Measurements from ENCODE around the gene UBE2H. TPM values are rescaled to one million over a fixed set of nuclear protein-coding genes. Genes with fewer than 3 reads are reported as not detected.
"Not testable (repeated sequence)": the region's sequence is repeated elsewhere in the genome, so short reads cannot be mapped to it uniquely, and the experiment has no call there.

UBE2H gene
- polyA plus RNA-seq, 1 donor = 45.5 TPM

DNA sequence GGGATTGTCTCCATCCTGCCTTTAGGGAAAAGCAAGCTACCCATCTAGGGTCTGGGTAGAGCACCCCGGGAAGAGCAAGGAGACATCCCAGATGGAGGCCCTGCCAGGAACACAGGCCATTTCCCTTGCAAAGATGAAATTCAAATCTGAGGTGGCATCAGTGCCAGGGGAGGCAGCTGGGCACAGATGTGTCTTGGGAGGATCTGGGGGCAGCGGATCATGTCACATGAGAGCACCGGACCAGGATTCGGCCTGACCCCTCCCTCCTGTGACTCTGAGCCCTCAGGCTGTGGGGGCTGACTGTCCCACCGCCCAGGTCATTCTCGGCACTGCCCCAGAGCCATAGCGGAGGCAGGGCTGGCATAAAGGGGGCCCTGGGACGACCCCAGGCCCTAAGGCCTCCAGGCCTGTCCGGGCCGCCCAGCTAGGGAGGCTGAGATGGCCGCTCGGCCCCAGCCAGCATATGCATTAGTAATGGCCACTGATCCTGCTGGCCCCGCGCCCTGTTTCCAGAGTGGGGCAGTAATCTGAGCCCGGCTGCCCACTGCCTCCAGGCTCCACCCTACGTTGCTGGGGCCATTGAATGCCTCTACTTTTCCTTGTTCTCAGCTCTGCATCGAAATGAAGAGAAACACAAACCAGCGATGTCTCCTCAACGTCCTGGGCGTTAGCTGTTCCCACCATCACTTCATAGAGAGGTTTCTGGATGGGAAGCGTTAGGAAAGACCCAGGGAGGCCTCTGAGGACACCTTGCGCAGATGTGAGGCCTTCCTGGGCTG is 148.5 kb downstream of the UBE2H start:
- no peaks in the 10 kb centered on the region for H3K9me3 ChIP-seq (ENCODE audit: control insufficient read depth, low read depth, low read length)
- WGBS (ENCODE audit: insufficient coverage, low lambda C conversion rate) = no CpG with 5 or more reads among the region's 22 CpGs
- no peaks in the 10 kb centered on the region for H3K36me3 ChIP-seq (ENCODE audit: control insufficient read depth, insufficient read depth, low read length)
- no peak overlapping the region for H3K27ac ChIP-seq (ENCODE audit: low read length)
- no peaks in the 10 kb centered on the region for H3K4me1 ChIP-seq (ENCODE audit: control insufficient read depth, insufficient read depth, low read length)
- DNase-seq = no peak
- H3K27me3 ChIP-seq (ENCODE audit: control insufficient read depth, insufficient read depth, low read length) = peaks cover 7% of the 10 kb centered on the region
- H3K4me3 ChIP-seq (ENCODE audit: low read length) = no peak overlapping the region

DNA sequence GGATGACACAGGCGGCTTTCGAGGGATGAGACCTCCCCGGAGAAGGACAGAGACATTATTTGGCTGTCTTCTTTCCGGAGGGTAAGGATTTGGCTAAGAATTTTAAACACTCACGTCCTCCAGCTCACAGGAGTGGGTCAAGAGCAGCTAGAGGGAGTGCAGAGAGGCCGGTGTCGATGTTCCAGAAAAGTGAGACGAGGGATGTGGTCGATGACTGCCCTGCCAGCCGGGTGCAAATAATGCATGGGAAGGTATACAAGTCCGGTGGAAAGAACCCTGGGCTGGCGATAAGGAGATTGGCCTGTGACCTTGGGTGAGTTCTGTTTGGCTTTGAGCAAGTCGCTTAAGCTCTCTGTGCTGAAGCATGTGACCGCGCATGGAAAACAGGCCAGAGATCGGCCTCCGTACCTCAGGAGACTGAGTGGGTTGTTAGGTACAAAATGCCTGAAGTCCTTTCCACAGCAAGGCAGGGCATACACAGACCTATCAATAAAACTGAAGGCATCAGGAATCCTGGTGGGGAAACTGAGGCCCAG is 149.1 kb downstream of the UBE2H start:
- no CpG with 5 or more reads among the region's 17 CpGs for WGBS (ENCODE audit: insufficient coverage, low lambda C conversion rate)
- DNase-seq = no peak
- H3K27ac ChIP-seq (ENCODE audit: low read length) = no peak overlapping the region
- peaks cover 7% of the 10 kb centered on the region for H3K27me3 ChIP-seq (ENCODE audit: control insufficient read depth, insufficient read depth, low read length)
- no peaks in the 10 kb centered on the region for H3K4me1 ChIP-seq (ENCODE audit: control insufficient read depth, insufficient read depth, low read length)
- no peak overlapping the region for H3K4me3 ChIP-seq (ENCODE audit: low read length)
- no peaks in the 10 kb centered on the region for H3K36me3 ChIP-seq (ENCODE audit: control insufficient read depth, insufficient read depth, low read length)
- H3K9me3 ChIP-seq (ENCODE audit: control insufficient read depth, low read depth, low read length) = no peaks in the 10 kb centered on the region

DNA sequence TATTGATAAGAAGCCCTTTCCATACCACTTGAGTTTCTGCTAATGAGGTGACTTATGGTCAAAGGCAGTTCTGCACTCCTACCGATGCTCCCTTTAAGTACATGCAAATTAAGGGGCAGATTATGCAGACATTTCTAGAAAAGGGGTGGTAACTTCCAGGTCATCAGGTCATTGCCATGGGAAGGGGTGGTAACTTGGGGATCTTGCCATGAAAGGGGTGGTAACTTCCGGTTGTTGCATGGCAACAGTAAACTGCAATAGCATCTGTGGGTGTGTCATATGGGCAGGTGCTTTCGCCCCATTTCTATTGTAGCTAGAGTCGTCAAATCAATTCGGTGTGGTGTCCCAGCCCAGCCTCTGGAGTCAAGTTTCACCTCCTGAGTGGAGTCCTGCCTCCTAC is 150.9 kb downstream of the UBE2H start:
- no peak for DNase-seq
- Histone ChIP-seq H3K36me3 (ENCODE audit: control insufficient read depth, insufficient read depth, low read length) (no peaks in the 10 kb centered on the region), H3K27ac (ENCODE audit: low read length) (no peak overlapping the region), H3K9me3 (ENCODE audit: control insufficient read depth, low read depth, low read length) (no peaks in the 10 kb centered on the region), H3K27me3 (ENCODE audit: control insufficient read depth, insufficient read depth, low read length) (peaks cover 7% of the 10 kb centered on the region), H3K4me3 (ENCODE audit: low read length) (no peak overlapping the region), H3K4me1 (ENCODE audit: control insufficient read depth, insufficient read depth, low read length) (no peaks in the 10 kb centered on the region)
- WGBS (ENCODE audit: insufficient coverage, low lambda C conversion rate) = no CpG with 5 or more reads among the region's 5 CpGs

DNA sequence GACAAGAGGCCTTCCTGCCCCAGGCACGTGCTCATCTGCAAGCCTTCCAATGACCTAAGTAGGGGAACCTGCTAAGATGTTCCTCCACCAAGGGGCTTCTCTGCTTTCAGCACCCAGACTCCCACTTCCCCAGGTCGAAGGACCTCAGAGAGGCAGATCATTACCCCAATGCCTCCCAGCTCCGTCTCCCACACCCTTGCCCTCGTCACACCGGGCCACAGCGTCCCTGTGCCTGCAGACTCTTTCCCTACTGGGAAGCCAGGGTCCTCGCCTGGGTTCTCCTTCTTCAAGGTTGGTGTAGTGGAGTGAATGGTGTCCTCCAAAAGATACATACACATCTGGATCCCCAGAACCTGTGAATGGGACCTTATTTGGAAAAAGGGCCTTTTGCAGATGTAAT is 151.9 kb downstream of the UBE2H start:
- Histone ChIP-seq H3K4me3 (ENCODE audit: low read length) (no peak overlapping the region), H3K4me1 (ENCODE audit: control insufficient read depth, insufficient read depth, low read length) (no peaks in the 10 kb centered on the region), H3K27ac (ENCODE audit: low read length) (no peak overlapping the region), H3K36me3 (ENCODE audit: control insufficient read depth, insufficient read depth, low read length) (no peaks in the 10 kb centered on the region), H3K27me3 (ENCODE audit: control insufficient read depth, insufficient read depth, low read length) (peaks cover 7% of the 10 kb centered on the region), H3K9me3 (ENCODE audit: control insufficient read depth, low read depth, low read length) (no peaks in the 10 kb centered on the region)
- no peak for DNase-seq
- WGBS (ENCODE audit: insufficient coverage, low lambda C conversion rate) = no CpG with 5 or more reads among the region's 7 CpGs

DNA sequence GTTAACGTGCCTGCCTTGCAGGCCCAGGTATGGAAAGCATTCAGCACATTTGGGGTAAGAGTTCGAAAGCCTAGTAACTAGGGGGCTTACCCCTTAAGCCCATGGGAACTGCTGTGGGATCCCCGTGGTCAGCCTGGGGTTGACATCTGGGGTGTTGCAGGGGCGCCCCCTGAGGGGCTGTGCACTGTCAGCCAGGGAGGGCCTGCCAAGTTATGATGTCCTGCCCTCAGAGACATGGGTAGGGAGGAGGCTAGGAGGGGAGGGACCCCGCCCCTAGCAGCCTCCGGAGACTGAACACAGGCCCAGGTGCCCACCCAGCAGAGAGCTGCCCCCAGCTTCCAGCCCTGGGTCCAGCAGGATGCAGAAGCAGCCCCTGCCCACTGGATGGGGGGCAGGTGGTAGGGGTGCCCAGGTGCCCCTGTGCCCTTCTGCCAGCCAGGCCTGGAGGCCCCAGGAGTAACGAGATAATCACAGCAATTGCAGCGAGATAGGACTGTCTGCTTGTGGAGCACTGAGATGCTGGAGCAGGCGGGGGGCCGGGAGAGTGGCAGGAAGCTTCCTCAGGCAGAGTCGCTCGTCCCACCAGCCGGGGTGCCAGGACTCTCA is 153.3 kb downstream of the UBE2H start:
- Histone ChIP-seq H3K9me3 (ENCODE audit: control insufficient read depth, low read depth, low read length) (no peaks in the 10 kb centered on the region), H3K27me3 (ENCODE audit: control insufficient read depth, insufficient read depth, low read length) (peaks cover 7% of the 10 kb centered on the region), H3K4me3 (ENCODE audit: low read length) (no peak overlapping the region), H3K4me1 (ENCODE audit: control insufficient read depth, insufficient read depth, low read length) (no peaks in the 10 kb centered on the region), H3K27ac (ENCODE audit: low read length) (no peak overlapping the region), H3K36me3 (ENCODE audit: control insufficient read depth, insufficient read depth, low read length) (no peaks in the 10 kb centered on the region)
- DNase-seq = no peak
- no CpG with 5 or more reads among the region's 13 CpGs for WGBS (ENCODE audit: insufficient coverage, low lambda C conversion rate)

DNA sequence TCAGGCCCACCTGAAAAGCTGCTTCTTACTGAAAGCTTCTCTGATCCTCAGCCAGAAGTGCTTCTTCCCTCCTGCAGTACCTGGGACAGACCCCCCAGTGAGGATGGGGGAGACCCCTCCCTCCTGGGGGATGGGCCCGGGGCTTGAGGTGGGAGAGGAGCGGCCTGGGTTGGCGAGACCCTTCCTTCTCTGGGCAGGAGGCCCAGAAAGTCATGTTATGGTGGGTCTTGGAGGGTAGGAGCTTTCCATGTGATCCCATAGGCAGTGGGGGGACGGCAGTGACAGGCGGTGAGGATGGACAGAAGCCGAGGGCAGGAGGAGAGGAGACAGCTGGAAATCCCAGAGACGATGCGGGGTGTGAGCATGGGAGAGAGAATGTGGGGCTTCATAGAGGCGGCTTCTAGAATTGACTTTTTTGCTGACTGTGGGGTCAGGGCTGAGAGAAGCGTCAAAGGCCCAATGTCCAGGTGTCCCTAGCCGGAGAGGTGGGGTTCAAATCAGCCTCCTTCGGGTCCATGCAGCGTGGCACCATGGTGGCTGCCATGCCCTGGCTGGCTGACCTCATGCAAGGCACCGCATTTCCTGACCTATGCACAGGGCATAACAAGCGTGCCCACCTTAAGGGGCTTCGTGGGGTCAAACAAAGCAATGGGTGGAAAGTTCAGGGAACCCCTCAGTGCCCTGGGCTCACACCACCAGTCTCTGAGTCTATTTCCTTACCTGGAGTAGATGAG is 154.0 kb downstream of the UBE2H start:
- Histone ChIP-seq H3K4me3 (ENCODE audit: low read length) (no peak overlapping the region), H3K36me3 (ENCODE audit: control insufficient read depth, insufficient read depth, low read length) (no peaks in the 10 kb centered on the region), H3K4me1 (ENCODE audit: control insufficient read depth, insufficient read depth, low read length) (no peaks in the 10 kb centered on the region), H3K27ac (ENCODE audit: low read length) (no peak overlapping the region), H3K27me3 (ENCODE audit: control insufficient read depth, insufficient read depth, low read length) (peaks cover 11% of the 10 kb centered on the region), H3K9me3 (ENCODE audit: control insufficient read depth, low read depth, low read length) (no peaks in the 10 kb centered on the region)
- WGBS (ENCODE audit: insufficient coverage, low lambda C conversion rate) = no CpG with 5 or more reads among the region's 16 CpGs
- DNase-seq = no peak

DNA sequence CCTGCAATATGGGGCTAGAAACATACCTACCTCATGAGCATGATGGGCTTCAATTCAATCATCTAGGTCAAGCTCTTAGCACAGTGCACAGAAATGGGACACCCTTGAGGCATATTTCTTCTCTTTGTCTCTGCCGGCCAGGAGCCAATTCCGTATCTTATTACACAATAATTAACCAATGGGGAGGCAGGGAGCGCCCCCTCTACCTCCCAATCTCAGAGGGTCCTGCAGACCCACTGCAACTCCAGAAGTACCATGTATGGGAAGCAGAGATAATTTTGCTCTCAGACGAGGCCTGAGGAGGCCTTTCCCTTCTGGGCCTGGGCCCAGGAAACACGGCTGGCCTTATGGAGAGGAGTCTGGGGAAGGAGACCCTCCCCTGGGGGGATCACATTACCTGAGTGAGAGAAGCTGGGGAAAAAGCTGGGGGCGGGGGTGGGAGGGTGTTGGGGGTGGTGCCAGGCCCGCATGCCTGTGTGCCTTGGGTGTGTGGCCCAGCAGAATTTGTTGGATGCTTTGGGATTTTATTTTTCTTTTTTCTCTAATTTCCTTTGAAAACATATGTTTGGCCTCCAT is 155.5 kb downstream of the UBE2H start:
- peaks cover 16% of the 10 kb centered on the region for H3K27me3 ChIP-seq (ENCODE audit: control insufficient read depth, insufficient read depth, low read length)
- no peak for DNase-seq
- no peaks in the 10 kb centered on the region for H3K4me1 ChIP-seq (ENCODE audit: control insufficient read depth, insufficient read depth, low read length)
- H3K27ac ChIP-seq (ENCODE audit: low read length) = no peak overlapping the region
- H3K9me3 ChIP-seq (ENCODE audit: control insufficient read depth, low read depth, low read length) = no peaks in the 10 kb centered on the region
- H3K36me3 ChIP-seq (ENCODE audit: control insufficient read depth, insufficient read depth, low read length) = no peaks in the 10 kb centered on the region
- 73% methylated on average over 2 of the region's 7 CpGs for WGBS (ENCODE audit: insufficient coverage, low lambda C conversion rate)
- H3K4me3 ChIP-seq (ENCODE audit: low read length) = no peak overlapping the region

DNA sequence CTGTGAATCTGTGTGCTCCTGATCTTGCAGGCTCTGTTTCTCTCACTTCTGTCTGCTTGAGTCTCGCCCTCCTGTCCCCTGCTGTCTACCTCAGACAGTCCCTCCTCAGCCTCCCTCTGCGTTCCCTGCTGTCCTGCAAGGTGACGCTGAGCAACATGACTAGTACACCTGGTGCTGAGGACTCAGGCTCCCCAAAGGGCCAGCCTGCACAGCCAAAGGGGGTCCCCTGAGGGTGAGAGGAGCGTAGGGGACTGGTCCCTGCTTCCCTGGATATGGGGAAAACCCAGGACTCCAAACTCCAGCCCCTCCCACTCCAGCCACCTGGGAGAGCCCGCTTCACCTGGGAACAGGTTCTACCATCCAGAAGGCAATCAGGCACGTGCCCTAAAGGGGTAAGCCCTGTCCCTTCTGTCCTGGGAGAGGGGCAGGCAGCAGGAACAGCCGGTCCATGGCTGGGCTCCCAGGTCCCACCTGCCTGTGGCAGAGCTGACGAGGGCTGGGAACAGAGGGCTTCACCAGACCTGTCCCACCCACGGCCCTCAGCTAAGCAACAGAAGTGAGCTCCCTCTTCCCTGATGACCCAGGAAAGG is 156.5 kb downstream of the UBE2H start:
- H3K9me3 ChIP-seq (ENCODE audit: control insufficient read depth, low read depth, low read length) = no peaks in the 10 kb centered on the region
- H3K36me3 ChIP-seq (ENCODE audit: control insufficient read depth, insufficient read depth, low read length) = no peaks in the 10 kb centered on the region
- H3K27ac ChIP-seq (ENCODE audit: low read length) = no peak overlapping the region
- no peak overlapping the region for H3K4me3 ChIP-seq (ENCODE audit: low read length)
- H3K27me3 ChIP-seq (ENCODE audit: control insufficient read depth, insufficient read depth, low read length) = peaks cover 12% of the 10 kb centered on the region
- DNase-seq = no peak
- no CpG with 5 or more reads among the region's 9 CpGs for WGBS (ENCODE audit: insufficient coverage, low lambda C conversion rate)
- H3K4me1 ChIP-seq (ENCODE audit: control insufficient read depth, insufficient read depth, low read length) = no peaks in the 10 kb centered on the region

DNA sequence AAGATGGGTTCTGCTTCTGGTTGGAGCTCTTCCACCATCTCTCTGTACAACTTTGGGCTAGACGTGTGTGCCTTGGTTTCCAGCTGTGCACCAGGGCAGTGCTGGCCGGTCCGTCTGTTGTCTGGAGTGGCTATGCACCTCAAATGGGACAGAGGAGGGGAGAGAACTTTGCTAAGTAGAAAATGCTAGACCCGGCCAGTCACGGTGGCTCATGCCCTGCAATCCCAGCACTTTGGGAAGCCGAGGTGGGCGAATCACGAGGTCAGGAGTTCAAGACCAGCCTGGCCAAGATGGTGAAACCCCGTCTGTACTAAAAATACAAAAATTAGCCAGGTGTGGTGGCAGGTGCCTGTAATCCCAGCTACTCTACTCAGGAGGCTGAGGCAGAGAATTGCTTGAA is 158.3 kb downstream of the UBE2H start:
- H3K27ac ChIP-seq (ENCODE audit: low read length); H3K4me1 ChIP-seq (ENCODE audit: control insufficient read depth, insufficient read depth, low read length); H3K4me3 ChIP-seq (ENCODE audit: low read length); DNase-seq; H3K36me3 ChIP-seq (ENCODE audit: control insufficient read depth, insufficient read depth, low read length); H3K9me3 ChIP-seq (ENCODE audit: control insufficient read depth, low read depth, low read length): not testable (repeated sequence)
- WGBS (ENCODE audit: insufficient coverage, low lambda C conversion rate) = no CpG with 5 or more reads among the region's 9 CpGs
- peaks cover 25% of the 10 kb centered on the region for H3K27me3 ChIP-seq (ENCODE audit: control insufficient read depth, insufficient read depth, low read length)
